ENCODE measurements around the gene ACOX1. TPM values are rescaled to one million over a fixed set of nuclear protein-coding genes. Genes with fewer than 3 reads are reported as not detected.

Gene ACOX1
- total RNA-seq, 1 donor from 2014 or later, result 67.1 TPM

DNA sequence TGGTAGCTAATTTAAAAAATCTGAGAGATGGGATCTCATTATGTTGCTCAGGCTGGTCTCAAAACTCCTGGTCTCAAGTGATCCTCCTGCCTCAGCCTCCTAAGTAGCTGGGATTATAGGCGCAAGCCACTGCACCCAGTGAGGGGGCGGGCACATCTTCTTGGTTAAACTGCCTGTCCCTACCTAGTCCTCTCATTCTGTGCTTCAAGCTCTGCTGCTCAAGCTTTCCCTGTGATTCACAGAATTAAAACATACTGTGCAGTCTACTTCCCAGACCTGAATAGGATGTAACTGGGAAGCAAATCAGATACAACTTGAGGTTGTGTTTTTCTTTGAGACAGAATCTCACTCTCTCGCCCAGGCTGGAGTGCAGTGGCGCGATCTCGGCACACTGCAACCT is 76.6 kb downstream of the ACOX1 start:
- DNase-seq, result no peak
- ATAC-seq, result no peak
- Histone ChIP-seq H3K27me3 (ENCODE audit: low read depth) (no peaks in the 10 kb centered on the region), H3K4me3 (no peak overlapping the region), H3K36me3 (peaks cover 60% of the 10 kb centered on the region), H3K4me1 (peaks cover 33% of the 10 kb centered on the region), H3K27ac (no peak overlapping the region), H3K9me3 (no peaks in the 10 kb centered on the region)
- TF ChIP-seq, protein P1, sequence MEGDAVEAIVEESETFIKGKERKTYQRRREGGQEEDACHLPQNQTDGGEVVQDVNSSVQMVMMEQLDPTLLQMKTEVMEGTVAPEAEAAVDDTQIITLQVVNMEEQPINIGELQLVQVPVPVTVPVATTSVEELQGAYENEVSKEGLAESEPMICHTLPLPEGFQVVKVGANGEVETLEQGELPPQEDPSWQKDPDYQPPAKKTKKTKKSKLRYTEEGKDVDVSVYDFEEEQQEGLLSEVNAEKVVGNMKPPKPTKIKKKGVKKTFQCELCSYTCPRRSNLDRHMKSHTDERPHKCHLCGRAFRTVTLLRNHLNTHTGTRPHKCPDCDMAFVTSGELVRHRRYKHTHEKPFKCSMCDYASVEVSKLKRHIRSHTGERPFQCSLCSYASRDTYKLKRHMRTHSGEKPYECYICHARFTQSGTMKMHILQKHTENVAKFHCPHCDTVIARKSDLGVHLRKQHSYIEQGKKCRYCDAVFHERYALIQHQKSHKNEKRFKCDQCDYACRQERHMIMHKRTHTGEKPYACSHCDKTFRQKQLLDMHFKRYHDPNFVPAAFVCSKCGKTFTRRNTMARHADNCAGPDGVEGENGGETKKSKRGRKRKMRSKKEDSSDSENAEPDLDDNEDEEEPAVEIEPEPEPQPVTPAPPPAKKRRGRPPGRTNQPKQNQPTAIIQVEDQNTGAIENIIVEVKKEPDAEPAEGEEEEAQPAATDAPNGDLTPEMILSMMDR (IDR thresholded peaks at IDR 0.05), result no peak
- intact Hi-C loops (cut with DNase I), result loop anchor here (10.0 kb wide), 1 partner anchor 102 kb away; the partner anchor contains the start of gene CDK3

DNA sequence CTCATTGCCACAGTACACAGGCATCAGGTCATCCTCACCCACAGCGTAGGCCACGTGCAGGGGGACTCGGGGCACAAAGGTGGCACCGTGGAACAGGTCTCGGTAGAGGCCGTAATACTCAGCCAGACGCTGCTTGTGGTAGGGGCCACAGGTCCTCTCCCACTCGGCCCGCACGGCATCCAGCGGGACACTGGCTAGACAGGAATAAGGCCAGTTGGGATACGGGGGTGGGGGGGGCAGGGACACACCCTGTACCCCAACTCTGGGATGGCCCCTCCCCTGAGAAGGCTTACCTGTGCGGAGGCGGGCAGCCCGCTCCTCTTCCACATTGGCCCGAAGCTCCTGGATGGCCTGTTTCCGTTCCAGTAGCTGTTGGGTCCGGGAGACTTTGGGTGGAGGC is 77.2 kb downstream of the ACOX1 start:
- H3K27ac ChIP-seq, result no peak overlapping the region
- DNase-seq (no peak), ATAC-seq (no peak)
- TF ChIP-seq, protein P1 (IDR thresholded peaks at IDR 0.05), result no peak
- no peak overlapping the region for H3K4me3 ChIP-seq
- H3K27me3 ChIP-seq (ENCODE audit: low read depth), result no peaks in the 10 kb centered on the region
- intact Hi-C loops (cut with DNase I), result loop anchor here (10.0 kb wide), 1 partner anchor 103 kb away; the partner anchor contains the start of gene CDK3
- H3K4me1 ChIP-seq, result peaks cover 39% of the 10 kb centered on the region
- H3K9me3 ChIP-seq, result no peaks in the 10 kb centered on the region
- peaks cover 60% of the 10 kb centered on the region for H3K36me3 ChIP-seq

DNA sequence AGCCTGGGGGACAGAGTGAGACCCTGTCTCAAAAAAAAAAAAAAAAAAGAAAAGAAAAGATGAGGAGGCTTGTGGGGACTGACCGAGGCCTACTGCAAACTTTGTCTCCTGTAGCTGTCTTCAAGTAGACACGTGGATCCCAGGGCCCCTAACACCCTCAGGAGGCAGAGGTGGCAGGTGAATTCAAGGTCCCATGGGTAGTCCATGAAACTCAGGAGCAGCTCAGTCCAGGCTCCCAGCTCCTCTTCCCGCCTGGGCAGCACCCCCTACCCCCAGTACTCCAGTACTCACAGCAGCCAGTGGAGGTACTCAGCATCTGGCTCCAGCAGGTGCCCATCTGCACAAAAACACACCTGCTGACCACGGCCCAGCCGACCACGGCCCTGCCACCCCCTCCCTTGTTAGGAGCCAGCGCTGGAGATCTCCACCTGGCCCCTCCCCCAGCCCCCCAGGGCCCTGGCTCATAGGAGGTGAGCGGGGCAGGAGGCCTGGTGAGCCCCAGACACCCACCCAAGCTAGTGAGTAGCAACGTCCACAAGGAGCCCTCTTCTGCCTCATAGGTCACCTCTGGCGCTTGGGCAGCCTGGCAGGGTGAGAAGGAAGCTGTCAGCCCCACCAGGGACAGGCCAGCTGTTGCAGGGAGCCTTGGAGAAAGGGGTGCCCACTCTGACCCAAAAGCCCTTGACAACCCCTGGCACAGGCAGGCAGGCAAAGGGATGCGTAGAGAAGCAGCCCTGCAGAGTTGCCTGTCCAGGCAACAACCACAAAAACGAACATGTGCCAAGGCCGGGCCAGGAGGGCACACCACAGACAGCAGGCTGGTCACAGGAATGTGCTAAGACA is 78.1 kb downstream of the ACOX1 start:
- TF ChIP-seq, protein P1 (IDR thresholded peaks at IDR 0.05), result no peak
- Histone ChIP-seq H3K27ac (no peak overlapping the region), H3K27me3 (ENCODE audit: low read depth) (no peaks in the 10 kb centered on the region), H3K4me1 (peaks cover 31% of the 10 kb centered on the region), H3K9me3 (no peaks in the 10 kb centered on the region), H3K36me3 (peaks cover 60% of the 10 kb centered on the region), H3K4me3 (no peak overlapping the region)
- ATAC-seq, result no peak
- DNase-seq, result no peak
- intact Hi-C loops (cut with DNase I), result loop anchor here (10.0 kb wide), 1 partner anchor 104 kb away; the partner anchor contains the start of gene CDK3

DNA sequence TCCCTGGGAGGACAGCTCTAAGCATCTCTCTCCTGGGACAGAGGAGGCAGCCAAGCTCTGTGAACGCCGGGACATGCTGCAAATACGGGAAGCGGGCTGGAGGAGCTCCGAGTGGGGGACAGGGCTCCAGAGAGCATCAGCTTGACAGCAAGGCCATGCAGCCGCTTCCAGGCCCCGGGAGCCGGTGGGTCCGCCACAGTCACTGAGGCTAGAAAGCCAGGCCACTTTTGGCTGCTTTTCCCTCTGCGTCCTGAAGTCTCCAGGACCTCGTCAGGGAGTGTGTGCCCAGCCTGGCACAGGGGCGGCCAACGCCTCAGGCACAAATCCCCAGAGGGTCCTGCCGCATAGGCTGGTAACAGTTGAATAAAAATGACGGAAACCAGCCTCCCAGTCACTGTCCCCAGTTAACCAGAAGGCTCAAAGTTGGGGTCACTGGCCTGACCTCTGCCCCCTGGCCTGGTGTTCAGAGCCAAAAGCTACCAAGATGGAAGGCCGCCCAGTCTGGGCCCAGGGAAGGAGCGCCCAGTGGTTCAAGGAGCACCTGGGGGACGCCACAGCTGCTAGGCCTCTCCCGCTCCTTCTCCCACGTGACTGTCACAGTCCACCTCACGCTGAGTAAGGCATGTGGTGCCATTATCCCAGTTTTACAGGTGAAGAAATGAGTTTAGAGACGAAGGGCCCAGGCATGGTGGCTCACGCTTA is 79.0 kb downstream of the ACOX1 start:
- TF ChIP-seq, protein P1 (IDR thresholded peaks at IDR 0.05), result no peak
- no peak for ATAC-seq
- no peak for DNase-seq
- Histone ChIP-seq H3K27me3 (ENCODE audit: low read depth) (no peaks in the 10 kb centered on the region), H3K4me1 (peaks cover 32% of the 10 kb centered on the region), H3K4me3 (no peak overlapping the region), H3K27ac (no peak overlapping the region), H3K36me3 (peaks cover 60% of the 10 kb centered on the region), H3K9me3 (no peaks in the 10 kb centered on the region)
- intact Hi-C loops (cut with DNase I), result loop anchor here (10.0 kb wide), 1 partner anchor 105 kb away; the partner anchor contains the start of gene CDK3

DNA sequence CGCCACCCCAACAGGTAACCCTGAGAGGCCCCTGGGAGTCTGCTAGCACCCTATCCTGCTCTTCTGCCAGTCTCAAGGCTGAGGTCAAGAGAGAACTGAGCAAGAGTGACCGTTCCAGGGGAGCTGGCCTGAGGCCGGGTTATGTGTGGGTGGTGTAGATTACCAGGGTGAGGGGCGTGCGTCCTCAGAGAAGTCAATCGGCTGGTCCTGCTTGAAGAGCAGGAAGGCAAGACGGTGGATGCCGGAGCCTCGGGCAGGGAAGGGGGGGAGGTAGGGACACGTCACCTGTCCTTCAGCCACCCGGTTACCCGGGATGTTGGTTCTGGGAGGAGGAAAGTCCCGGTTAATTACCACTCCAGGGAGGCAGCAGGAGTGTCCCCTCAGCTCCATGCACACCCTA is 79.6 kb downstream of the ACOX1 start:
- intact Hi-C loops (cut with DNase I), result no loop called here
- H3K4me1 ChIP-seq, result peaks cover 37% of the 10 kb centered on the region
- TF ChIP-seq, protein P1 (IDR thresholded peaks at IDR 0.05), result no peak

More for the DNA sequence above, 79.6 kb downstream of the ACOX1 start:
- ATAC-seq, result no peak
- Histone ChIP-seq H3K4me3 (no peak overlapping the region), H3K27me3 (ENCODE audit: low read depth) (no peaks in the 10 kb centered on the region), H3K36me3 (peaks cover 60% of the 10 kb centered on the region), H3K9me3 (no peaks in the 10 kb centered on the region), H3K27ac (no peak overlapping the region)
- no peak for DNase-seq
